ENCODE data around the gene TP53AIP1. TPM values are rescaled to one million over a fixed set of nuclear protein-coding genes. Genes with fewer than 3 reads are reported as not detected.

TP53AIP1 gene
- total RNA-seq, 1 experiment from 2014 or later, result 2.3 TPM

DNA sequence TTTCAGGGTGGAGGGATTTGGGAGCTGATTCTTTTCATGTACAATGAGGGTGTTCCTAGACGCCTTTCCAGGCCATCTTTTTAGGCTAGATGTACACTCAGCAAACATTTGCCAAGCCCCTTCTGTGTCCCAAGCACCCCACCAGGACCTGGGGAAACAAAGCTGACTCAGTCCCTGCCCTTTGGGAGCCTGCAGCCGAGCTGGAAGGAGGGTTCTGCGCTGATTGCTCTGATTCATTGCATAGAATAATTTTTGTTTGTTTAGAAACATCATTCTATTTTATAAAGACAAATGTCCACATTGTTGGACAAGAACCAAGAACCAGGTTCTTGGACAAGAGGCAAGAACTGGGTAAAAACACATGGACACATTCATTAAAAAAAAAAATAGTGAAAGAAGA is 16.7 kb downstream of the TP53AIP1 start:
- no peak overlapping the region for H3K4me3 ChIP-seq (ENCODE audit: low read depth, low read length, poor library complexity, severe bottlenecking)
- DNase-seq (ENCODE audit: low spot score), result no peak
- CTCF ChIA-PET, result interaction anchor here (0.7 kb wide), 2 partner anchors 11 to 39 kb away, joined by 3 to 6 read pairs; no protein-coding TSS in a partner anchor
- no peak for TF ChIP-seq CTCF (conservative IDR thresholded peaks at IDR 0.05; ENCODE audit: low read depth, low read length)
- no peak for TF ChIP-seq EZH2 (IDR thresholded peaks at IDR 0.05; ENCODE audit: borderline replicate concordance, low read depth, low read length, poor library complexity, severe bottlenecking)
- no peaks in the 10 kb centered on the region for H3K27me3 ChIP-seq (replicated peaks; ENCODE audit: insufficient read depth, low read depth, low read length, poor library complexity)
- intact Hi-C loops (cut with micrococcal nuclease; ENCODE audit: unreplicated experiment), result no loop called here
- H3K27ac ChIP-seq (ENCODE audit: low read depth, low read length, poor library complexity, severe bottlenecking), result no peak overlapping the region
- H3K9me3 ChIP-seq (ENCODE audit: low read depth, low read length, poor library complexity, severe bottlenecking), result no peaks in the 10 kb centered on the region
- POLR2A ChIA-PET (ENCODE audit: low non-redundant PET), result no interaction called here
- H3K4me1 ChIP-seq (ENCODE audit: insufficient read depth, low read length, poor library complexity, severe bottlenecking), result peaks cover 9% of the 10 kb centered on the region
- BruUV-seq (replicated peaks), result no TSS peak
- H3K36me3 ChIP-seq (ENCODE audit: insufficient read depth, low read length, poor library complexity, severe bottlenecking), result no peaks in the 10 kb centered on the region

- no peak for TF ChIP-seq CTCF (conservative IDR thresholded peaks at IDR 0.05; ENCODE audit: low read depth, low read length)
- no peak for TF ChIP-seq EZH2 (IDR thresholded peaks at IDR 0.05; ENCODE audit: borderline replicate concordance, low read depth, low read length, poor library complexity, severe bottlenecking)
- CTCF ChIA-PET, result no interaction called here
- no peak for DNase-seq (ENCODE audit: low spot score)
- no peaks in the 10 kb centered on the region for H3K27me3 ChIP-seq (replicated peaks; ENCODE audit: insufficient read depth, low read depth, low read length, poor library complexity)
- no TSS peak for BruUV-seq (replicated peaks)
- no peaks in the 10 kb centered on the region for H3K36me3 ChIP-seq (ENCODE audit: insufficient read depth, low read length, poor library complexity, severe bottlenecking)
- intact Hi-C loops (cut with micrococcal nuclease; ENCODE audit: unreplicated experiment), result no loop called here
- H3K9me3 ChIP-seq (ENCODE audit: low read depth, low read length, poor library complexity, severe bottlenecking), result no peaks in the 10 kb centered on the region
- H3K4me1 ChIP-seq (ENCODE audit: insufficient read depth, low read length, poor library complexity, severe bottlenecking), result peaks cover 9% of the 10 kb centered on the region
- POLR2A ChIA-PET (ENCODE audit: low non-redundant PET), result no interaction called here
- no peak overlapping the region for H3K4me3 ChIP-seq (ENCODE audit: low read depth, low read length, poor library complexity, severe bottlenecking)
- no peak overlapping the region for H3K27ac ChIP-seq (ENCODE audit: low read depth, low read length, poor library complexity, severe bottlenecking)
These were observed 17.4 kb downstream of the TP53AIP1 start for GRCh38 chr11:128925250-128925600.

GRCh38 chr11:128924510-128925249 is 18.0 kb downstream of the TP53AIP1 start:
- Histone ChIP-seq H3K27me3 (replicated peaks; ENCODE audit: insufficient read depth, low read depth, low read length, poor library complexity) (no peaks in the 10 kb centered on the region), H3K9me3 (ENCODE audit: low read depth, low read length, poor library complexity, severe bottlenecking) (no peaks in the 10 kb centered on the region), H3K4me3 (ENCODE audit: low read depth, low read length, poor library complexity, severe bottlenecking) (no peak overlapping the region), H3K27ac (ENCODE audit: low read depth, low read length, poor library complexity, severe bottlenecking) (no peak overlapping the region), H3K4me1 (ENCODE audit: insufficient read depth, low read length, poor library complexity, severe bottlenecking) (peaks cover 5% of the 10 kb centered on the region), H3K36me3 (ENCODE audit: insufficient read depth, low read length, poor library complexity, severe bottlenecking) (no peaks in the 10 kb centered on the region)
- no peak for DNase-seq (ENCODE audit: low spot score)
- no TSS peak for BruUV-seq (replicated peaks)
- TF ChIP-seq EZH2 (IDR thresholded peaks at IDR 0.05; ENCODE audit: borderline replicate concordance, low read depth, low read length, poor library complexity, severe bottlenecking) (no peak), CTCF (conservative IDR thresholded peaks at IDR 0.05; ENCODE audit: low read depth, low read length) (no peak)
- intact Hi-C loops (cut with micrococcal nuclease; ENCODE audit: unreplicated experiment), result no loop called here
- ChIA-PET POLR2A (ENCODE audit: low non-redundant PET) (no interaction called here), CTCF (no interaction called here)

Measured in A673 (cell line).